ENCODE data around the gene ATP2C1. TPM values are rescaled to one million over a fixed set of nuclear protein-coding genes. Genes with fewer than 3 reads are reported as not detected.

The ATP2C1 gene
- total and polyA plus RNA-seq, 2 of the 4 experiments (the other 2 are of a cell fraction): 41.4 to 50.2 TPM

GRCh38 chr3:130948929-130949328 is 55.0 kb downstream of the ATP2C1 start:
- Histone ChIP-seq H3K14ac (replicated peaks; ENCODE audit: low read depth, low read length) (no peak overlapping the region), H3K79me1 (ENCODE audit: low read depth in 1 of 2, low read length in 2 of 2) (peaks cover 12 to 31% of the 10 kb centered on the region in 2 experiments), H3K18ac (ENCODE audit: low read depth, low read length) (no peak overlapping the region), H2AFZ (replicated peaks; ENCODE audit: low read length, poor library complexity) (no peak overlapping the region), H3K9me3 (ENCODE audit: control insufficient read depth, insufficient read depth, low read length) (no peaks in the 10 kb centered on the region), H4K20me1 (ENCODE audit: insufficient read depth, low read length) (no peaks in the 10 kb centered on the region), H3K27me3 (ENCODE audit: control insufficient read depth, insufficient read depth, low read length) (no peaks in the 10 kb centered on the region), H3K36me3 (ENCODE audit: control insufficient read depth, insufficient read depth, low read length) (peaks cover 13% of the 10 kb centered on the region), H3K56ac (ENCODE audit: extremely low read depth, insufficient read depth, low read length) (no peak overlapping the region), H3K4ac (ENCODE audit: low read depth, low read length) (no peak overlapping the region), H2BK15ac (ENCODE audit: low read depth, low read length) (no peak overlapping the region), H3K23ac (ENCODE audit: low read depth, low read length) (no peak overlapping the region), H3K4me1 (ENCODE audit: control insufficient read depth, insufficient read depth, low read length) (peaks cover 3% of the 10 kb centered on the region), H3K4me2 (ENCODE audit: low read depth, low read length) (no peak overlapping the region), H3K27ac (ENCODE audit: insufficient read depth, low read length) (no peak overlapping the region), H4K91ac (ENCODE audit: insufficient read depth, low read depth, low read length) (no peak overlapping the region), H3K9me1 (ENCODE audit: insufficient read depth, low read length) (peaks cover 2% of the 10 kb centered on the region; the same call in 1 of the 2 replicates), H4K5ac (ENCODE audit: low read depth, low read length) (no peak overlapping the region), H2BK120ac (ENCODE audit: low read depth, low read length) (no peak overlapping the region), H3K4me3 (ENCODE audit: insufficient read depth, low read depth, low read length) (no peak overlapping the region), H2AK5ac (ENCODE audit: low read depth, low read length) (no peak overlapping the region), H3K9ac (ENCODE audit: low read depth, low read length) (no peak overlapping the region), H4K8ac (ENCODE audit: low read depth in 2 of 2, low read length in 2 of 2) (no peak overlapping the region), H2BK20ac (ENCODE audit: low read depth, low read length) (no peak overlapping the region), H2AK9ac (replicated peaks; ENCODE audit: low read depth, low read length, poor library complexity) (no peak overlapping the region), H2BK5ac (ENCODE audit: low read depth, low read length, poor library complexity, severe bottlenecking) (no peak overlapping the region)
- POLR2A ChIA-PET (ENCODE audit: unreplicated experiment): no interaction called here
- CTCF ChIA-PET: no interaction called here
- no peak for TF ChIP-seq ELK1 (IDR thresholded peaks at IDR 0.05; ENCODE audit: borderline replicate concordance, low read depth, low read length)
- no peak for TF ChIP-seq BHLHE40 (IDR thresholded peaks at IDR 0.05; ENCODE audit: low read depth, low read length)
- no peak for TF ChIP-seq RFX5 (IDR thresholded peaks at IDR 0.05; ENCODE audit: low read depth, low read length)
- TF ChIP-seq CTCF (conservative IDR thresholded peaks at IDR 0.05; ENCODE audit: low read depth, low read length): no peak
- TF ChIP-seq RCOR1 (IDR thresholded peaks at IDR 0.05; ENCODE audit: insufficient replicate concordance, low read length): no peak
- no peak for TF ChIP-seq USF2 (IDR thresholded peaks at IDR 0.05; ENCODE audit: low read depth, low read length)
- no peak for TF ChIP-seq RAD21 (IDR thresholded peaks at IDR 0.05; ENCODE audit: low read length)
- no peak for TF ChIP-seq SMC3 (IDR thresholded peaks at IDR 0.05; ENCODE audit: low read depth, low read length)
- no peak for TF ChIP-seq POLR2A (IDR thresholded peaks at IDR 0.05; ENCODE audit: low read depth, low read length)
- TF ChIP-seq MXI1 (IDR thresholded peaks at IDR 0.05; ENCODE audit: borderline replicate concordance, low read depth, low read length): no peak
- TF ChIP-seq CHD1 (IDR thresholded peaks at IDR 0.05; ENCODE audit: low read depth, low read length): no peak
- TF ChIP-seq FOS (IDR thresholded peaks at IDR 0.05; ENCODE audit: low read depth, low read length): no peak
- no peak for TF ChIP-seq NFE2L2 (IDR thresholded peaks at IDR 0.05; ENCODE audit: low read depth, low read length)
- no TSS peak for BruUV-seq (replicated peaks)
- dilution Hi-C loops (cut with HindIII; ENCODE audit: low sequenced_read_pairs, unreplicated experiment) (no loop called here), intact Hi-C loops (cut with micrococcal nuclease) (no loop called here), in situ Hi-C loops (cut with MboI; ENCODE audit: low sequenced_read_pairs) (no loop called here)
- ATAC-seq (ENCODE audit: low read depth) (no peak), DNase-seq (no peak)
- no CpG with 5 or more reads among the region's 3 CpGs for WGBS, 2 experiments (ENCODE audit: extremely low coverage in 2 of 2, insufficient read length in 1 of 2)

Measured in IMR-90 (cell line).